Measurements from ENCODE around the gene YAF2.
"Not testable (repeated sequence)": the region's sequence is repeated elsewhere in the genome, so short reads cannot be mapped to it uniquely, and the experiment has no call there.

GRCh38 chr12:42188275-42188674, 49.8 kb downstream of the YAF2 start:
- TF ChIP-seq CTCF (IDR thresholded peaks at IDR 0.05; ENCODE audit: borderline replicate concordance, extremely low read depth, low read length, poor library complexity, severe bottlenecking); EZH2 (IDR thresholded peaks at IDR 0.05; ENCODE audit: borderline replicate concordance, low read depth, low read length, severe bottlenecking): not testable (repeated sequence)

Data from DND-41 (cell line).